C4-2B (cell line): ENCODE results near the gene FUCA2.

Experiments
- H3K27ac ChIP-seq: fragments of 450-650 bp; 2 replicates; pipeline ENCODE4 v1.5.1; 2017
- ZFX ChIP-seq: fragments of 450-650 bp; IDR thresholded peaks from 2 replicates; pipeline ENCODE4 v1.6.1; 2017
- TF ChIP-seq, protein P1 (sequence below): fragments of 450-650 bp; conservative IDR thresholded peaks from 2 replicates; pipeline ENCODE4 v1.5.1; 2017; ENCODE audit warnings: mild to moderate bottlenecking

The FUCA2 gene

DNA sequence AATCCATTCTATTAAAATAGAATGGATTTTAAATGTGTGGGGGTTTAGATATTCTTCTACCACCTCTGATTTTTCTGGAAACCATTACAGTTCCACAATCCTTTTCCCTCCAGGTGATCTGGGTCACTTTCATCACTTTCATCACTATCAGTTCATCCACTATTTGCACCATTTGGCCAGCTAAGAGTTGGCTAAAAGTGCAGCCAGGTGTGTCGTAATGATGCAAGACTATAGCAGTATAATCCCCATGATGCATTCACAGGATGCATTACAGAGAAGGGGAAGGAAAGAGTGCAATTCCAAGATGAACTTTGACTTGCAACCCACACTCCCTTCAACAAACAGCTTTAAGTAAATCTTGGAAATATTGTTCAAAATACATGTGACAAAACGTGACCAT, 4.9 kb downstream of the FUCA2 start:
- TF ChIP-seq ZFX = no peak
- TF ChIP-seq, protein P1, sequence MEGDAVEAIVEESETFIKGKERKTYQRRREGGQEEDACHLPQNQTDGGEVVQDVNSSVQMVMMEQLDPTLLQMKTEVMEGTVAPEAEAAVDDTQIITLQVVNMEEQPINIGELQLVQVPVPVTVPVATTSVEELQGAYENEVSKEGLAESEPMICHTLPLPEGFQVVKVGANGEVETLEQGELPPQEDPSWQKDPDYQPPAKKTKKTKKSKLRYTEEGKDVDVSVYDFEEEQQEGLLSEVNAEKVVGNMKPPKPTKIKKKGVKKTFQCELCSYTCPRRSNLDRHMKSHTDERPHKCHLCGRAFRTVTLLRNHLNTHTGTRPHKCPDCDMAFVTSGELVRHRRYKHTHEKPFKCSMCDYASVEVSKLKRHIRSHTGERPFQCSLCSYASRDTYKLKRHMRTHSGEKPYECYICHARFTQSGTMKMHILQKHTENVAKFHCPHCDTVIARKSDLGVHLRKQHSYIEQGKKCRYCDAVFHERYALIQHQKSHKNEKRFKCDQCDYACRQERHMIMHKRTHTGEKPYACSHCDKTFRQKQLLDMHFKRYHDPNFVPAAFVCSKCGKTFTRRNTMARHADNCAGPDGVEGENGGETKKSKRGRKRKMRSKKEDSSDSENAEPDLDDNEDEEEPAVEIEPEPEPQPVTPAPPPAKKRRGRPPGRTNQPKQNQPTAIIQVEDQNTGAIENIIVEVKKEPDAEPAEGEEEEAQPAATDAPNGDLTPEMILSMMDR = no peak
- no peak overlapping the region for H3K27ac ChIP-seq

DNA sequence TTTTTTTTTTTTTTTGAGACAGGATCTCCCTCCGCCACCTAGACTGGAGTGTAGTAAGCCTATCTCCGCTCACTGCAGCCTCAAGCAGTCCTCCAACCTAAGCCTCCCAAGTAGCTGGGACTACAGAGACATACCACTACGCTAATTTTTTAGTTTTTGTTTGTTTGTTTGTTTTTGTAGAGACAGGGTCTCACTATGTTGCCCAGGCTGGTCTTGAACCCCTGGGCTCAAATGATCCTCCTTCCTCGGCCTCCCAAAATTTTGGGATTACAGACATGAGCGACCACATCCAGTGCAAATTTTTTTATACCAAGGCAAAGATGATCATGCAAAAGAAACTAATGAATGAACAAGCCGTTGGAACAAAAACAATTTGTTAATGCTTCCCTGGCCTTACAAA, 5.3 kb downstream of the FUCA2 start:
- no peak overlapping the region for H3K27ac ChIP-seq
- TF ChIP-seq ZFX = no peak
- TF ChIP-seq, protein P1 = no peak

DNA sequence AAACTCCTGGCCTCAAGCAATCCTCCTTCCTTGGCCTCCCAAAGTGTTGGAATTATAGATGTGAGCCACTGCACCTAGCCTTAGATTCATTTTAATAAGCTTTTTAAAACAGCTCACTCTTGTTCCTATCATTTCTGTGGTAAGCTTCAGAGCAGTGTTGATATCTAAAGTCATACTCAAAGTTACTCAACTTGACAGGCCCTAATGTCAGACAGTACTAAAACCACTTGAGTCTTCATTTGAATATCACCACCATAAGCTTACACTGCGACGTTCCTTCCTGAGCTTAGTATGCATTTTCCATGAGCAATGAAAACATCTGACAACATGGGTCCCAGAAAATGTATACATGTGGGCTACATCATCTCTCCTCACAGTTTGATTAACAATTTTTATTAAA, 6.0 kb downstream of the FUCA2 start:
- TF ChIP-seq ZFX = no peak
- TF ChIP-seq, protein P1 = no peak
- H3K27ac ChIP-seq = no peak overlapping the region

DNA sequence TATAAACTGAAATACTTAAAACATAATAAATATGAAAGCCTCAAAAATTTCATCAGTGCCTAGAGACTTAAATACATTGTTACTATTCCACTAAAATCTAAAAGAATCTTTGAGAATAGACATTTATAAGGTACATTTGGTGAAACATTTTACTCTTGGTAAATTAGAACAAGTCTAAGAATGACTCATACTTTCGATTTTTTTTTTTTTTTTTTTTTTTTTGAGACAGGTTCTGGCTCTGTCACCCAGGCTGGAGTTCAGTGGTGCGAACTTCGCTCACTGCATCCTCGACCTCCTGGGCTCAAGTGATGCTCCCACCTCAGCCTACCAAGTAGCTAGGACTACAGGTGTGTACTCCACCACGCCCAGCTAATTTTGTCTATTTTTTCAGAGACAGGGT, 6.4 kb downstream of the FUCA2 start:
- no peak overlapping the region for H3K27ac ChIP-seq
- TF ChIP-seq ZFX = no peak
- TF ChIP-seq, protein P1 = no peak

DNA sequence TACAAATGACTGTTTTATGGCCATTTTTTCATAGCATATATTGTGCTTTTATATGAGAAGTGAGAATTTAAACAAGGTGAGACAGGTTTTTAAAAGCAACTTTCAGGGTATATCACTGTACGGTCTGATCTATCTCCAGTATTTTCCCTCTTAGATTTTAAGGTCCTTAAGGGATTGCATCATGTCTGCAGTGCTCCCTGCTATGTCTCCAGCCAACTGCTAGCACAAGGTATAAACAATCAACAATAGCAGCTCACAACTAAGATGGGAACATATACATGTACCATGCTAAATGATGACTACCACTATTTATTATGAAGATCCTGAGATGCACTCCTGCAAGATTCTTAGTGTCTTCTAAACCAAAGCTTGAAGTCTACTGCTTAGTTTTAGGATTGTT, 7.2 kb downstream of the FUCA2 start:
- TF ChIP-seq ZFX = no peak
- TF ChIP-seq, protein P1 = no peak
- H3K27ac ChIP-seq = no peak overlapping the region

DNA sequence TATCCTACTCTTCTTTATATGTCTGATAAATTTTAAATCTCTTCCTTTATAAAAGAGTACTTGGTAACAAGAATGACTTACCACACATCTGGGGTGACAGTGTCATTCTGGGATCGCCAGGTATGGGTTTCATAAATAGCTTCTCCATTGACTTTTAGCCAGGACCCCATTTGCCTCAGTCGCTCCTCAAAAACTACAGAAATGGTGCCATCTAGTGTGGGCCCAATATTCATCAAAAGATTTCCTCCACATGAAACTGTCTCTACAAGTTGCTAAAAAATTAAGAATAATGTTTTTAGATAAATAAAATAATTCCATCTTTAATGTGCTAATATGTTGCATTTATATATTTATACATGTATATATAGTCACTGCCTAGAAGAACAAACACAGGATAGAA, 9.7 kb downstream of the FUCA2 start:
- no peak for TF ChIP-seq ZFX
- TF ChIP-seq, protein P1 = peak; percentile 23
- H3K27ac ChIP-seq = no peak overlapping the region

DNA sequence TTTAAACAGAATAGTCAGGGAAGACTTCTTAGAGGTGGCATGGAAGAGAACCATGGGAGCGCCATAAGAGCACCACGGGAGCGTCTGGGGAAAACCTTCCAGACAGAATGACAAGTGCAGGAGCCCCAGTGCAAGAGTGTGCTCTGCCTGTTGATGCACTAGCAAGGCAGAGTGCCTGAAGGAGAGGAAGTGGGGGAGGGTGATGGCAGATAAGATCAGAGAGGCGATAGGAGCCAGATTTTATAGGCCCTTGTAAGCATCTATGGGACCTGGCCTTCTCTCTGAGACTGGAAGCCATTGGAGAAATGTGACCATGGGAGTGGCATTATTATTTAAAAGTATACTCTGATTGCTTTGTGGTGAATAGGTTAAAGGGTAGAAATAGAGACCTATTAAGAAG, 13.1 kb downstream of the FUCA2 start:
- no peak overlapping the region for H3K27ac ChIP-seq
- TF ChIP-seq ZFX = no peak
- TF ChIP-seq, protein P1 = no peak
